Pancreas (tissue), 10 donors: ENCODE results near the gene XPO5. TPM values are rescaled to one million over a fixed set of nuclear protein-coding genes. Genes with fewer than 3 reads are reported as not detected.
A peak's percentile ranks its signal among the peaks of the same experiment; 100 is the strongest.

Experiments used
- ATAC-seq, 4 donors: fragments of 200-7000 bp; cut with Tn5 transposase; one replicate each; pipeline versions ENCODE4 v1.8.0 to v1.9.1; 2020; ENCODE audit warnings: mild to moderate bottlenecking in 4 of 4, moderate library complexity in 4 of 4
- DNase-seq, 6 donors: peaks; one replicate each; pipeline ENCODE4 v3.0.0-alpha.2; 2020
- FAIRE-seq: peaks from 2 replicates; lab custom pipeline; 2012; peaks lifted over from hg19 to GRCh38; lab: Jason Lieb, UNC
- H3K27ac ChIP-seq, 4 donors: fragments of 200-600 bp; sonication (generic); 1 replicate in 3 of 4; 2 replicates in 1 of 4; pipeline versions ENCODE4 v1.5.0 to v1.8.0; 2020
- H3K27me3 ChIP-seq, 4 donors: fragments of 200-600 bp; one replicate each; pipeline ENCODE4 v1.8.0; 2021
- H3K36me3 ChIP-seq, 3 donors: fragments of 200-600 bp; sonication (generic) in 1 of 3; one replicate each; pipeline versions ENCODE4 v1.5.0 to v1.8.0; 2020 to 2021
- H3K4me1 ChIP-seq, 3 donors: fragments of 200-600 bp; one replicate each; pipeline ENCODE4 v1.8.0; 2021
- H3K4me3 ChIP-seq, 4 donors: fragments of 200-600 bp; sonication (generic) in 2 of 4; one replicate each; pipeline versions ENCODE4 v1.5.0 to v1.8.0; 2020 to 2021
- H3K9me3 ChIP-seq, 4 donors: fragments of 200-600 bp; one replicate each; pipeline ENCODE4 v1.8.0; 2021
- WGBS, 2 donors: extraction: QIAGEN DNeasy Blood & Tissue Kit; methylation state at CpG; one replicate each; pipeline ENCODE4 v1.1.7; 2013; 5-methylcytosine and 5-hydroxymethylcytosine counted together
- intact Hi-C, 3 donors: fragments of 100-400 bp; cut with DNase I; formaldehyde crosslinking; loops; one replicate each; pipeline versions ENCODE4 v1.11.1 to v1.14.2; 2022
- polyA plus RNA-seq, 2 donors: library from polyadenylated mRNA; stranded (reverse); fragments of 200-250 nt; gene quantifications; one replicate each; pipeline ENCODE4 v1.2.3, GENCODE V29; 2013
- total RNA-seq, 6 donors: library from RNA; stranded (reverse); fragmentation: NEBNext Ultra II Directional in 4 of 6; extraction: Animal tissue kit (Norgen Biotek cat#: 25700) in 4 of 6; gene quantifications; one replicate each; pipeline versions ENCODE4 v1.2.1 to v1.2.4, GENCODE V29; 2021 to 2023
- TF ChIP-seq, protein P1 (sequence below), 4 donors: fragments of 200-600 bp; sonication (generic) in 3 of 4; IDR thresholded peaks; one replicate each; pipeline versions ENCODE4 v1.5.0 to v1.8.0; 2021; ENCODE audit warnings: antibody characterized with exemption in 4 of 4
- donor health status: healthy with polysubstance abuse.
- donor health status: DM: no; HTN: no; CAD: no; lungs with moderate emphysema.
- donor health status: DM: no; HTN: no; CAD: no.
- donor health status: control.
- donor health status: control.
- donor health status: Bipolar disorder and iron deficiency.
- donor health status: DM: yes; HTN: yes; CAD: no.
- donor health status: DM: no; HTN: no; CAD: no.
- donor health status: DM: no; HTN: no; CAD: no.
- donor health status: DM: yes; HTN: yes; CAD: no.

The XPO5 gene
- total and polyA plus RNA-seq, 8 donors, result 13.6 to 25.7 (median 20.6) TPM

DNA sequence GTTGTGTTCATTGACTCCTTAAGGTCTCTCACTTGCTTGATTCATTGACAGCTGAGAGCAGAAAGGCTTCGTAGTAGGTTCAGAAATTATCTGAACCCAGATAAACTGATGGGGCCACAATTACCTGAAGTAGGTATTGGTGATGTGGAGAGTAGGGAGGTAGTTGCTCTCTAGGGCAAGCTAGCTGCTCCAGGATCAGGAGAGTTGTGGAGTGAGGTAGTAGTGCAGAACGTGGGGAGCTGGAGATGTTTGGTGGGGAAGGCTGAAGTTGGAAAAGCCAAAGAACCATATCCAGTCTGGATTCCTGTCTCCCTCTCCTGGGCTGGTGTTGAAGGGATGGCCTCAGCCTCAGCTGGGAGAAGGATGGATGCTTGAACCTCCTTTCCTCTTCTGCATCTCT, 82.6 kb downstream of the XPO5 start:
- Histone ChIP-seq H3K9me3 (no peaks in the 10 kb centered on the region), H3K4me1 (no peaks in the 10 kb centered on the region), H3K27ac (no peak overlapping the region), H3K27me3 (no peaks in the 10 kb centered on the region), H3K4me3 (no peak overlapping the region), H3K36me3 (peaks cover 0 to 9% (median 0%) of the 10 kb centered on the region in 3 donors)
- no peak for FAIRE-seq
- ATAC-seq, result no peak
- TF ChIP-seq, protein P1, sequence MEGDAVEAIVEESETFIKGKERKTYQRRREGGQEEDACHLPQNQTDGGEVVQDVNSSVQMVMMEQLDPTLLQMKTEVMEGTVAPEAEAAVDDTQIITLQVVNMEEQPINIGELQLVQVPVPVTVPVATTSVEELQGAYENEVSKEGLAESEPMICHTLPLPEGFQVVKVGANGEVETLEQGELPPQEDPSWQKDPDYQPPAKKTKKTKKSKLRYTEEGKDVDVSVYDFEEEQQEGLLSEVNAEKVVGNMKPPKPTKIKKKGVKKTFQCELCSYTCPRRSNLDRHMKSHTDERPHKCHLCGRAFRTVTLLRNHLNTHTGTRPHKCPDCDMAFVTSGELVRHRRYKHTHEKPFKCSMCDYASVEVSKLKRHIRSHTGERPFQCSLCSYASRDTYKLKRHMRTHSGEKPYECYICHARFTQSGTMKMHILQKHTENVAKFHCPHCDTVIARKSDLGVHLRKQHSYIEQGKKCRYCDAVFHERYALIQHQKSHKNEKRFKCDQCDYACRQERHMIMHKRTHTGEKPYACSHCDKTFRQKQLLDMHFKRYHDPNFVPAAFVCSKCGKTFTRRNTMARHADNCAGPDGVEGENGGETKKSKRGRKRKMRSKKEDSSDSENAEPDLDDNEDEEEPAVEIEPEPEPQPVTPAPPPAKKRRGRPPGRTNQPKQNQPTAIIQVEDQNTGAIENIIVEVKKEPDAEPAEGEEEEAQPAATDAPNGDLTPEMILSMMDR (IDR thresholded peaks at IDR 0.05), result no peak
- WGBS, 2 donors, result 66 to 70% methylated on average over 2 of the region's 2 CpGs
- no peak for DNase-seq
- intact Hi-C loops, result no loop called here

DNA sequence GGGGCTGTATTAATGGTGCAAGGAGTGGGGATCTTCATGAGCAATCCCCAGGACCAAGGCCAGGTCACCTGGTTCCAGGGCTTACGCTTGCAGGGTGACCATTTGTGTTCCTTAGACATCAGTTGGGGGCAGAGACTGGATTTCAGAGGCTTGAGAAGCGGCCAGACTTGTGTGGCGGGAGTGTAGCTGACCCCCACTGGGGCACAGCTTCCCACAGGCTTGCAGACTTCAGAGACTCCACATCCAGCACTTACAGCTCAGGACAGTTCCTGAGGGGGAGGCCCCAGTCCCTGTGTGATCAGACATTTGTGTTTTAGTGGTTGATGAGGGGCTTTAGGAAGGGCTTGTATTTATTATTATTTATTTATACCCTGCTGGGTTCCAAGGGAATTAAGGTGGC, 83.2 kb downstream of the XPO5 start:
- Histone ChIP-seq H3K4me1 (no peaks in the 10 kb centered on the region), H3K27ac (no peak overlapping the region), H3K9me3 (no peaks in the 10 kb centered on the region), H3K4me3 (no peak overlapping the region), H3K27me3 (no peaks in the 10 kb centered on the region), H3K36me3 (peaks cover 0 to 3% (median 0%) of the 10 kb centered on the region in 3 donors)
- FAIRE-seq (no peak), ATAC-seq (peak in 1 of 4 donors; percentile 17), DNase-seq (no peak)
- intact Hi-C loops, result no loop called here
- TF ChIP-seq, protein P1 (IDR thresholded peaks at IDR 0.05), result no peak
- 90 to 94% methylated on average over 3 of the region's 3 CpGs for WGBS, 2 donors

DNA sequence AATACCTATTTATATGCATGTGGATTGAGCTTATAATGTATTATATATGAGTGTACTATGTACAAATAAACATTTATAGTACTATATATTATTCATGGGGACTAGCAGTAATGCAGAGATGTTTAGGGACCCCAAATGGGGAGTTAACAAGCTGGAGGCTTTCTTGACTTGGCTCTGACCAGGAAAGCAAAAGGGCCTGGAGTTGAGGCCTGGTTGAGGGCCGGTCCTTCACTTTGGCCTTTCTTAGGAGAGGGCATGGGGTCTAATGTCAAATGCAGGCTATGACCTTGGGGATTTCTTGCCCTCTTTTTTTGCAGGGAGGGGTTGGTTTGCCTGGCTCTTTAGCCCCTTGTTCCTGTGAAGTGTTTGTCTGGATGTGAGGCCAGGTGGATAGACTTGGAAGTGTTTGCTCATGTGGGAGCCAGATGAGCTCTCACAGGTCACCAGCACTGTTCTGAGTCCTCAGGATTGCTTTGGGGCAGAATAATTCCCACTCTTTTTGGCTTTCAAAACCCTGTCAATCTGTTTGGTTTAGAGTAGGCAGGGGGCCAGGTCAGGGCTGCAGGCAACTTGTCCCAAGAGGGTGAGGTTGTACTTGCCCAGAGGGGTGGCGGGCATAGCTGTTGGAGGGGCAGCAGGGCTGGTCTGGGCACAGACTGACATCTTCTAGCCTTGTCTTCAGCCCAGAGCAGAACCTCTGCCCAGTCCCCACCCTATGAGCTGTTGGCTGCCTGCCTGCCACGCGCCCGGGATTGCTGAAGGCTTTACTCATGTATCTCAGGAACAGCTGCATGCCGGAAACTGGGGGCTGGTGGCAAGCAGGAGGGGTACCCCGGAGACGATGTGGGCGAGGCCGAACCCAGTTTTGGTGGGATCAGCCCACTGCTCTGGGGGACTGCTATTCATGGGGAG, 83.8 kb downstream of the XPO5 start:
- ATAC-seq (peak; percentile 20 to 68 (median 53)), DNase-seq (peak in 1 of 6 donors; percentile 75), FAIRE-seq (no peak)
- no peaks in the 10 kb centered on the region for H3K9me3 ChIP-seq
- no peaks in the 10 kb centered on the region for H3K36me3 ChIP-seq
- TF ChIP-seq, protein P1 (IDR thresholded peaks at IDR 0.05), result no peak
- no peak overlapping the region for H3K4me3 ChIP-seq
- H3K4me1 ChIP-seq, result no peaks in the 10 kb centered on the region
- 58 to 59% methylated on average over 10 of the region's 10 CpGs for WGBS, 2 donors
- H3K27ac ChIP-seq, result no peak overlapping the region
- intact Hi-C loops, result no loop called here
- no peaks in the 10 kb centered on the region for H3K27me3 ChIP-seq

DNA sequence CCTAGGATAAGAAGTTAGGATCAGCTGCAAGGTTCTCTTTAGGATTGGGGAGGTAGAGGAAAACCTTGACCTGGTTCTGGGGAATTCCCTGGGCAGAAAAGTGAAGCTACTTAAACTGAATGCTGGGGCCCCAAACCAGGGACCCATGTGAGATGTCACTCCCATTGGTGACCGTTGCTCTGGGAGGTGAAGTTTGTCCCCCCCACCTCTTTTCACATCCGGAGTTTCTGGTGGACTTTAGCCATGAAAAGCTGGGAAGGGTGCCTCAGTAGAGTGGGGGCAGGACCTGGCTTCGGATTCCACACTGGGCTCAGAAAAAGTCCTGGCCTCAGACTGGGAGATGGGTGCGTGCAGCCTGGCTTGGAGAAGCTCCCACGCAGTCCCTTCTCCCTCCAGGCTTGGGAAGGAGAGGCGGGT, 85.3 kb downstream of the XPO5 start:
- no peaks in the 10 kb centered on the region for H3K36me3 ChIP-seq
- no peak overlapping the region for H3K27ac ChIP-seq
- no peak for ATAC-seq
- 83 to 87% methylated on average over 6 of the region's 6 CpGs for WGBS, 2 donors
- TF ChIP-seq, protein P1 (IDR thresholded peaks at IDR 0.05), result no peak
- no peaks in the 10 kb centered on the region for H3K27me3 ChIP-seq
- intact Hi-C loops, result no loop called here
- no peak overlapping the region for H3K4me3 ChIP-seq
- no peak for DNase-seq
- FAIRE-seq, result no peak
- no peaks in the 10 kb centered on the region for H3K9me3 ChIP-seq
- no peaks in the 10 kb centered on the region for H3K4me1 ChIP-seq
